ENCODE results near the gene TNFRSF18.

The TNFRSF18 gene

DNA sequence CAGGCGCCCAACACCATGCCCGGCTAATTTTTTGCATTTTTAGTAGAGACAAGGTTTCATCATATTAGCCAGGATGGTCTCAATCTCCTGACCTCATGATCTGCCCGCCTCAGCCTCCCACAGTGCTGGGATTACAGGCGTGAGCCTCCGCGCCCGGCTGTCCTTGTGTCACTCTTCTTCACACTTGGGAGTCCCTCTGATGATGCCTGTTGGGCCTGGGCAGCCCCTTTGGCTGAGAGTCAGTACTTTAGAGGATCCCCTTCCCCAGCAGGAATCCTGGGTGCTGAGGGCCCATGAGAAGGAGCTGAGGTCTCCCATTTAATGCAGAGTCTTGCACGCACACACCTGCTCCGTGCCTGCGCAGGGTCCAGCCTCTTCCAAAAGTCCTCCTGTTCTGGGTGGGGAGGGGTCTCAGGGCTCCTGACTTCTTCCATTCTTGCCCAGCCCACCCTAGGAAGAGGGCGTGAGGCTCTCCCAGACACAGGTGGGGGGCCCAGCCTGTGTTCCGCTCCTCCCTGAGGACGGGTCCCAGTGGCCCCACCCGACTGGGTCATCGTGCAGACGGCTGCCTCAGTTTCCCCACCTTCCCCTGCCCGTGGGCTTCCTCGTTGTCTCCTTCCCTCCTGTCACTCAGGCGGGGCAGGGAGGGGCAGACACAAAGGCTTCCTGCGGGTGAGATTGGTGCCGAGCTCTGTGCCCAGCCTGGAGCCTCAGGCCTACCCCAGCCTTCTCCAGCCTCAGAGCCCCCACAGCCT lies 28.8 kb downstream of the TNFRSF18 start:
- TF ChIP-seq POLR2AphosphoS5 (IDR thresholded peaks at IDR 0.05; ENCODE audit: low read depth, low read length) (no peak), TAF1 (IDR thresholded peaks at IDR 0.05; ENCODE audit: borderline replicate concordance, insufficient read depth, low read length) (no peak), SIN3A (IDR thresholded peaks at IDR 0.05; ENCODE audit: borderline replicate concordance, insufficient read depth, low read length) (no peak), FOXP2 (optimal IDR thresholded peaks at IDR 0.05; ENCODE audit: borderline replicate concordance, extremely low read depth, extremely low read length, insufficient read depth) (no peak)
- TF ChIP-seq, protein P1, sequence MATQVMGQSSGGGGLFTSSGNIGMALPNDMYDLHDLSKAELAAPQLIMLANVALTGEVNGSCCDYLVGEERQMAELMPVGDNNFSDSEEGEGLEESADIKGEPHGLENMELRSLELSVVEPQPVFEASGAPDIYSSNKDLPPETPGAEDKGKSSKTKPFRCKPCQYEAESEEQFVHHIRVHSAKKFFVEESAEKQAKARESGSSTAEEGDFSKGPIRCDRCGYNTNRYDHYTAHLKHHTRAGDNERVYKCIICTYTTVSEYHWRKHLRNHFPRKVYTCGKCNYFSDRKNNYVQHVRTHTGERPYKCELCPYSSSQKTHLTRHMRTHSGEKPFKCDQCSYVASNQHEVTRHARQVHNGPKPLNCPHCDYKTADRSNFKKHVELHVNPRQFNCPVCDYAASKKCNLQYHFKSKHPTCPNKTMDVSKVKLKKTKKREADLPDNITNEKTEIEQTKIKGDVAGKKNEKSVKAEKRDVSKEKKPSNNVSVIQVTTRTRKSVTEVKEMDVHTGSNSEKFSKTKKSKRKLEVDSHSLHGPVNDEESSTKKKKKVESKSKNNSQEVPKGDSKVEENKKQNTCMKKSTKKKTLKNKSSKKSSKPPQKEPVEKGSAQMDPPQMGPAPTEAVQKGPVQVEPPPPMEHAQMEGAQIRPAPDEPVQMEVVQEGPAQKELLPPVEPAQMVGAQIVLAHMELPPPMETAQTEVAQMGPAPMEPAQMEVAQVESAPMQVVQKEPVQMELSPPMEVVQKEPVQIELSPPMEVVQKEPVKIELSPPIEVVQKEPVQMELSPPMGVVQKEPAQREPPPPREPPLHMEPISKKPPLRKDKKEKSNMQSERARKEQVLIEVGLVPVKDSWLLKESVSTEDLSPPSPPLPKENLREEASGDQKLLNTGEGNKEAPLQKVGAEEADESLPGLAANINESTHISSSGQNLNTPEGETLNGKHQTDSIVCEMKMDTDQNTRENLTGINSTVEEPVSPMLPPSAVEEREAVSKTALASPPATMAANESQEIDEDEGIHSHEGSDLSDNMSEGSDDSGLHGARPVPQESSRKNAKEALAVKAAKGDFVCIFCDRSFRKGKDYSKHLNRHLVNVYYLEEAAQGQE (IDR thresholded peaks at IDR 0.05; ENCODE audit: insufficient read depth in 1 of 2, low read depth in 2 of 2, low read length in 2 of 2): no peak

DNA sequence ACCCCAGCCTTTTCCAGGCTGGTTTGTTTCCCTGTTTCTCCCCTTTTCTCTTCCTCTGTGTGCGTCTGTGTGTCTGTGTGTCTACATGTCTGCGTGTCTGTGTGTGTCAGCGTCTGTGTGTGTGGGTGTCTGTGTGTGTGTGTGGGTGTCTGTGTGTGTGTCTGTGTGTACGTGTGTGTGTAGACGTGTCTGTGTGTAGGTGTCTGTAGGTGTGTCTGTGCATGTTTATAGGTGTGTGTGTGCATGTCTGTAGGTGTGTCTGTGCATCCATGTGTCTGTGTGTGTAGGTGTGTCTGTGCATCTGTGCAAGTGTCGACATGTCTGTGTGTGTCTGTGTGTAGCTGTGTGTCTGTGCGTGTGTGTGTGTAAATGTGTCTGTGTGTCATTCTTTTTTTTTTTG lies 29.5 kb downstream of the TNFRSF18 start:
- no peak for TF ChIP-seq FOXP2 (optimal IDR thresholded peaks at IDR 0.05; ENCODE audit: borderline replicate concordance, extremely low read depth, extremely low read length, insufficient read depth)
- TF ChIP-seq POLR2AphosphoS5 (IDR thresholded peaks at IDR 0.05; ENCODE audit: low read depth, low read length): no peak
- no peak for TF ChIP-seq TAF1 (IDR thresholded peaks at IDR 0.05; ENCODE audit: borderline replicate concordance, insufficient read depth, low read length)
- TF ChIP-seq, protein P1 (IDR thresholded peaks at IDR 0.05; ENCODE audit: insufficient read depth in 1 of 2, low read depth in 2 of 2, low read length in 2 of 2): no peak
- no peak for TF ChIP-seq SIN3A (IDR thresholded peaks at IDR 0.05; ENCODE audit: borderline replicate concordance, insufficient read depth, low read length)

DNA sequence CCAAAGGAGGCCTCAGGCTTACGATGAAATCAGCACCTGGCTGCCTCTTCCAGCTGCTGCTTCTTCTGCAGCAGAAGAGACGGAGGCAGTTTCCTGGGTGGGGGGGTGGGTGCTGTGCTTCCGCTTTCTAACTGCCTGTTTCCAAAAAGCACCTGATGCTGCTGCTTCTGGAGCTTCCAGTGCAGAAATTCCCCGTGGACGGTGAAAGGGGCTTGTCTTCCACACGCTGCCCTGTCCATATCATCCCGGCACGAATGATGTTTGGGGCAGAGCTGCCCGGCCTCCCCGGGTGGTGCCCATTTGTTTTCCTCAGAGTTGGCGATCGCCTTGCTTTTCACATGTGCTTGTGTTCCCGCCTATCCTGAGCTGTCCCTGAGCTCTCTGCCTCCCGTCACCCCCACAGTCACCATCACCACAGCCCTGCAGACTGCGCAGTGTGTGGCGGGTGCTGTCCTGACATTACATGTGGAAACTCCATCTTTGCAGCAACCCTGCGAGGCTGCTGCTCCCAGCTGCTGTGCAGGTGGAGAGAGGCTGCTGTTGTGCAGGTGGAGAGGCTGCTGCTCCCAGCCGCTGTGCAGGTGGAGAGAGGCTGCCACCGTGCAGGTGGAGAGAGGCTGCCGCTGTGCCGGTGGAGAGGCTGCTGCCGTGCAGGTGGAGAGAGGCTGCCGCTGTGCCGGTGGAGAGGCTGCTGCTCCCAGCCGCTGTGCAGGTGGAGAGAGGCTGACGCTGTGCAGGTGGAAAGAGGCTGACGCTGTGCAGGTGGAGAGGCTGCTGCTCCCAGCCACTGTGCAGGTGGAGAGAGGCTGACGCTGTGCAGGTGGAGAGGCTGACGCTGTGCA lies 30.9 kb downstream of the TNFRSF18 start:
- no peak for TF ChIP-seq TAF1 (IDR thresholded peaks at IDR 0.05; ENCODE audit: borderline replicate concordance, insufficient read depth, low read length)
- TF ChIP-seq FOXP2 (optimal IDR thresholded peaks at IDR 0.05; ENCODE audit: borderline replicate concordance, extremely low read depth, extremely low read length, insufficient read depth): no peak
- TF ChIP-seq SIN3A (IDR thresholded peaks at IDR 0.05; ENCODE audit: borderline replicate concordance, insufficient read depth, low read length): no peak
- TF ChIP-seq, protein P1 (IDR thresholded peaks at IDR 0.05; ENCODE audit: insufficient read depth in 1 of 2, low read depth in 2 of 2, low read length in 2 of 2): no peak
- TF ChIP-seq POLR2AphosphoS5 (IDR thresholded peaks at IDR 0.05; ENCODE audit: low read depth, low read length): no peak

DNA sequence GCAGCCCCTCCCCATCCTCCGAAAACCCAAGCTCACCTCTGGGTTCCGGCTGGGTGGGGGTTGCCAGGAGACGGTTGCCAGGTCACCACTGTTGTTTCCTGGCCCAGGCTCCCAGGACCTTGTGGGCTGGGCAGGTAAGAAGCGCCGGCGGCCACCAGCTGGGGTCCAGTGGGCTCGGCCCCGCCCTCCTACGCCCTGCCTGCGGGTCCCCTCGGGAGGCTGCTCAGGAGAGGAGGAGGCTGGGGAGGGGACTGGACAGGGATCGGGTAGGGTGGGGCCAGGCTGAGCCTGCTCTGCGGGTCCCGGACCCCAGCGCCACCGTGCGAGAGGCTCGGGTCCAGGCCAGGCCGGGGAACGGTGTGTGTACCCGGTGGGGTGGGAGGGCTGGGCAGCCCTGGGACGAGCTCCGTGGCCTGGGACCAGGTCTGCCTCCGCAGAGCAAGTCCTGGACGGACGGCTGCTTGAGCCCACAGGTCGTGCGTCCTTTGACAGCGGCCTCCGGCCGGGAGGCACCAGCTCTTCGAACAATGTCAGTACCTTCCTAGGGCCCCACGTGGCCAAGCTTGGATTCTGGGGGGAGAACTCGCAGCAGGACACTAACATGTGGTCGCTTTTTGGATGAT lies 32.5 kb downstream of the TNFRSF18 start, which contains the start of gene TTLL10:
Gene TTLL10, plus strand, starts transcription at position 88 of the 623 bp plus-strand sequence. CDS start 5,336 bp downstream, outside the sequence.
- TF ChIP-seq, protein P1 (IDR thresholded peaks at IDR 0.05; ENCODE audit: insufficient read depth in 1 of 2, low read depth in 2 of 2, low read length in 2 of 2): no peak
- TF ChIP-seq SIN3A (IDR thresholded peaks at IDR 0.05; ENCODE audit: borderline replicate concordance, insufficient read depth, low read length) (no peak), TAF1 (IDR thresholded peaks at IDR 0.05; ENCODE audit: borderline replicate concordance, insufficient read depth, low read length) (no peak), POLR2AphosphoS5 (IDR thresholded peaks at IDR 0.05; ENCODE audit: low read depth, low read length) (no peak), FOXP2 (optimal IDR thresholded peaks at IDR 0.05; ENCODE audit: borderline replicate concordance, extremely low read depth, extremely low read length, insufficient read depth) (no peak)

Measured in PFSK-1 (cell line).